ENCODE results near the gene FLVCR1. TPM values are rescaled to one million over a fixed set of nuclear protein-coding genes. Genes with fewer than 3 reads are reported as not detected.

Gene FLVCR1
- total and polyA plus RNA-seq, 2 donors (not counting 3 experiments of a cell fraction or from before 2014, with no cell fraction given): 3.2 to 11.9 TPM

DNA sequence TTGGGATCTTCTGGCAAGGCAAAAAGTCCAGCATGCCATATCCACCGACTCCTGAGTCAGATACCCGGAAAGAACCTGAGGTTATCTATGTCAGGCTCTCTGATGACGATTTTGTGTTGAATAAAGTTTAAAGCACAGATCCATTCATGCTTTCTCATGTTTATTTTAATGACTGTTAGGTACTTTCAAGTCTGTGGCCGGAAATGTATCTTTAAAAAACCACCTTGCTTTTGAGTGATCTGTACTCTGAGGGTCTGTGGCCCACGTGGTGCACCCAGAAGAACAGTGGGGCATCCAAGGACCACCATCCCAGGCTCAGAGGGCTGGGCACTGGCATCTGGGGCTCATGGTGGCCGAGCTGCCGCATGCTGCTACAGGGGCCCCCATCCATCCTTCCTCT, 62.2 kb downstream of the FLVCR1 start:
- no peak for DNase-seq (ENCODE audit: low read depth, low spot score)
- H3K9me1 ChIP-seq (replicated peaks; ENCODE audit: control insufficient read depth, extremely low read depth, insufficient read depth, low read length): no peaks in the 10 kb centered on the region
- H3K4me3 ChIP-seq (replicated peaks in 1 of 3; ENCODE audit: insufficient read depth in 1 of 3, low read depth in 1 of 3, low read length in 3 of 3): no peak overlapping the region
- H3K79me2 ChIP-seq (ENCODE audit: control insufficient read depth, insufficient read depth, low read length): no peaks in the 10 kb centered on the region
- peaks cover 0 to 15% of the 10 kb centered on the region in 2 experiments for H3K27me3 ChIP-seq (ENCODE audit: control insufficient read depth in 2 of 2, insufficient read depth in 2 of 2, low read length in 2 of 2)
- no peak overlapping the region for H3K27ac ChIP-seq (ENCODE audit: insufficient read depth, low read depth, low read length)
- BruUV-seq (replicated peaks): no TSS peak
- intact Hi-C loops (cut with micrococcal nuclease) (no loop called here), dilution Hi-C loops (cut with MboI; ENCODE audit: extremely low pct_ligation_motif_present, low sequenced_read_pairs) (no loop called here)
- POLR2A ChIA-PET: no interaction called here
- no peaks in the 10 kb centered on the region for H4K20me1 ChIP-seq (replicated peaks; ENCODE audit: control insufficient read depth, extremely low read depth, insufficient read depth, low read length)
- no peaks in the 10 kb centered on the region for H3K4me1 ChIP-seq (ENCODE audit: control insufficient read depth, extremely low read depth, insufficient read depth, low read length)
- FAIRE-seq: no peak
- H3K36me3 ChIP-seq (ENCODE audit: control insufficient read depth in 2 of 2, extremely low read depth in 1 of 2, insufficient read depth in 2 of 2, low read length in 2 of 2): no peaks in the 10 kb centered on the region
- no peak overlapping the region for H3K4me2 ChIP-seq (ENCODE audit: insufficient read depth, low read length)
- H2AFZ ChIP-seq (ENCODE audit: low read depth, low read length): no peak overlapping the region
- H3K9me3 ChIP-seq (replicated peaks; ENCODE audit: control insufficient read depth, insufficient read depth, low read length): no peaks in the 10 kb centered on the region
- H3K9ac ChIP-seq (replicated peaks; ENCODE audit: extremely low read depth, insufficient read depth, low read length): no peak overlapping the region
- CTCF ChIA-PET: no interaction called here
- TF ChIP-seq, protein P1, sequence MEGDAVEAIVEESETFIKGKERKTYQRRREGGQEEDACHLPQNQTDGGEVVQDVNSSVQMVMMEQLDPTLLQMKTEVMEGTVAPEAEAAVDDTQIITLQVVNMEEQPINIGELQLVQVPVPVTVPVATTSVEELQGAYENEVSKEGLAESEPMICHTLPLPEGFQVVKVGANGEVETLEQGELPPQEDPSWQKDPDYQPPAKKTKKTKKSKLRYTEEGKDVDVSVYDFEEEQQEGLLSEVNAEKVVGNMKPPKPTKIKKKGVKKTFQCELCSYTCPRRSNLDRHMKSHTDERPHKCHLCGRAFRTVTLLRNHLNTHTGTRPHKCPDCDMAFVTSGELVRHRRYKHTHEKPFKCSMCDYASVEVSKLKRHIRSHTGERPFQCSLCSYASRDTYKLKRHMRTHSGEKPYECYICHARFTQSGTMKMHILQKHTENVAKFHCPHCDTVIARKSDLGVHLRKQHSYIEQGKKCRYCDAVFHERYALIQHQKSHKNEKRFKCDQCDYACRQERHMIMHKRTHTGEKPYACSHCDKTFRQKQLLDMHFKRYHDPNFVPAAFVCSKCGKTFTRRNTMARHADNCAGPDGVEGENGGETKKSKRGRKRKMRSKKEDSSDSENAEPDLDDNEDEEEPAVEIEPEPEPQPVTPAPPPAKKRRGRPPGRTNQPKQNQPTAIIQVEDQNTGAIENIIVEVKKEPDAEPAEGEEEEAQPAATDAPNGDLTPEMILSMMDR (IDR thresholded peaks at IDR 0.05; ENCODE audit: extremely low read depth in 1 of 2, insufficient read depth in 1 of 2, low read depth in 1 of 2, low read length in 2 of 2): no peak
- TF ChIP-seq GATA2 (IDR thresholded peaks at IDR 0.05; ENCODE audit: insufficient read depth, insufficient read length, low read depth, low read length) (no peak), POLR2AphosphoS5 (IDR thresholded peaks at IDR 0.05; ENCODE audit: insufficient read depth, low read depth, low read length) (no peak), EZH2 (IDR thresholded peaks at IDR 0.05; ENCODE audit: borderline replicate concordance, low read depth, low read length, severe bottlenecking) (no peak), MYC (IDR thresholded peaks at IDR 0.05; ENCODE audit: low read depth, low read length) (no peak), POLR2A (IDR thresholded peaks at IDR 0.05; ENCODE audit: low read depth, low read length) (no peak), FOS (IDR thresholded peaks at IDR 0.05; ENCODE audit: borderline replicate concordance, insufficient read depth, low read length) (no peak), JUN (IDR thresholded peaks at IDR 0.05; ENCODE audit: borderline replicate concordance, insufficient read depth, insufficient read length, low read depth) (no peak)
- TF ChIP-seq, protein P2, sequence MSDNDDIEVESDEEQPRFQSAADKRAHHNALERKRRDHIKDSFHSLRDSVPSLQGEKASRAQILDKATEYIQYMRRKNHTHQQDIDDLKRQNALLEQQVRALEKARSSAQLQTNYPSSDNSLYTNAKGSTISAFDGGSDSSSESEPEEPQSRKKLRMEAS (IDR thresholded peaks at IDR 0.05; ENCODE audit: insufficient read depth, insufficient read length): no peak
